Posterior cingulate gyrus (tissue), 11 donors: ENCODE data around the gene PPP1R3G.

Source experiments
- DNase-seq, 10 donors: peaks; one replicate each; pipeline versions ENCODE4 v3.0.0 to v3.0.0-alpha.2; 2020 to 2021; ENCODE audit warnings: mixed read lengths in 3 of 10
- intact Hi-C: fragments of 100-400 bp; cut with DNase I; formaldehyde crosslinking; loops from one replicate; pipeline ENCODE4 v1.15.1; 2023

The PPP1R3G gene

GRCh38 chr6:5090603-5091002 lies 5.5 kb downstream of the PPP1R3G start:
- DNase-seq = peak in 1 of 10 donors; percentile 22
- intact Hi-C loops = no loop called here

DNA sequence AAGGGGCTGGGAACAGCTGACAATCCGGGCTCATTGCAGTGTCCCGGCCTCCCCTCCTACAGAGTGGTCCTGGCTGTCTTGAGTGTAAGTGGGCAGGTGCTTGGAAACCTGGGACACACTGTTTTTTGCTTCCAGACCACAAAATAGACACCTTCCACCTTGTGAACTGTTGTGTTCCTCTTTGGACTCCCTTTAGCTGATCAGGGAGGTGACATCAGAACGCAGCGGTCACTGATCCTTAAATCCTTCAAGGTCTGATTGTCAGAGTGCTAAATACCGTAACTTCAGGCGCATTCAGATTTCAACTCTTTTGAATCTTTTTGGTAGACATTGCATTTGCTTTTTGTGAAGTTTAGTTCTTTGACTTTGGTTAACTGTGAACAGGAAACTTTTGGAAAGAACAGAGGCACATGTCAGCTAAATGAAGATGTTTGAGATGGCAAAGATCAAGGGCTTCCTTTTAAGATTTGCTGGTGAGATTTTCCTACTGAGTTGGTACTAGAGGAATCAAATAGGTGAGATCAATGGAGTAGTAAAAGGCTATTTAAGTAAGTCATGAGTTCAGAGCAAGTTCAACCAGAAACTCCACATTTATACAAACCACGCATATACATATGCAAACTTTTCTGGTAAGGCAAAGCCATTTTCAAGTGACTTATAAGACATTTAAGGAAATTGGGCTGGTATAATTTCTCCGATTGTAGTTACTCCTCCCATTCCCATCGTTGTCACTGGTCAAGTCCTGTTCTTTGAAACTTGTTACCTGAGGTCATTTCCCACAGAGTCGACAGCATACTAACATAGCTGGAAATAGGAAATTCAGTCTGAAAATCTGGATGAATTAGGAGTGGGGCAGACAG lies 6.3 kb downstream of the PPP1R3G start:
- intact Hi-C loops = no loop called here

GRCh38 chr6:5093231-5094015 lies 8.3 kb downstream of the PPP1R3G start:
- peak in 1 of 10 donors; percentile 70 for DNase-seq

More for the DNA sequence above, 6.3 kb downstream of the PPP1R3G start:
- peak in 1 of 10 donors; percentile 38 for DNase-seq

DNA sequence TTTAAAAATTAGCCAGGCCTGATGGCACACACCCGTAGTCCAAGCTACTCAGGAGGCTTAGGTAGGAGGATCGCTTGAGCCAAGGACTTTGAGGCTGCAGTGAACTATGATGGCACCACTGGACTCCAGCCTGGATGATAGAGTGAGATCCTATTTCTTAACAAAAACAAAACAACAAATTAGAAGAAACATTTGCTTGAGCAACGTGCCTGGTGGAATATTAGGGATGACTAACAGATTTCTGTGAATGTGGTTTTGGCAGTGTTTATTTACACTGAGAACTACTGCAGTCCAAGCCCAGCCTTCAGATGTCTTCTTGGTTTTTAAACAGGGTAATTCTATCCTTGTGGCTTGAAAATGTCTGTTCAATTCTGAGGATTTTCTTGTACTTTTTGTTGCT lies 9.2 kb downstream of the PPP1R3G start:
- intact Hi-C loops = no loop called here
- DNase-seq = no peak

More at GRCh38 chr6:5093231-5094015, 8.3 kb downstream of the PPP1R3G start:
- intact Hi-C loops = no loop called here

- peak in 1 of 10 donors; percentile 12 for DNase-seq
- intact Hi-C loops = no loop called here
Measured at GRCh38 chr6:5095236-5095635, 10.1 kb downstream of the PPP1R3G start.

- DNase-seq = no peak
- intact Hi-C loops = no loop called here
Measured at GRCh38 chr6:5096482-5096881, 11.3 kb downstream of the PPP1R3G start.

DNA sequence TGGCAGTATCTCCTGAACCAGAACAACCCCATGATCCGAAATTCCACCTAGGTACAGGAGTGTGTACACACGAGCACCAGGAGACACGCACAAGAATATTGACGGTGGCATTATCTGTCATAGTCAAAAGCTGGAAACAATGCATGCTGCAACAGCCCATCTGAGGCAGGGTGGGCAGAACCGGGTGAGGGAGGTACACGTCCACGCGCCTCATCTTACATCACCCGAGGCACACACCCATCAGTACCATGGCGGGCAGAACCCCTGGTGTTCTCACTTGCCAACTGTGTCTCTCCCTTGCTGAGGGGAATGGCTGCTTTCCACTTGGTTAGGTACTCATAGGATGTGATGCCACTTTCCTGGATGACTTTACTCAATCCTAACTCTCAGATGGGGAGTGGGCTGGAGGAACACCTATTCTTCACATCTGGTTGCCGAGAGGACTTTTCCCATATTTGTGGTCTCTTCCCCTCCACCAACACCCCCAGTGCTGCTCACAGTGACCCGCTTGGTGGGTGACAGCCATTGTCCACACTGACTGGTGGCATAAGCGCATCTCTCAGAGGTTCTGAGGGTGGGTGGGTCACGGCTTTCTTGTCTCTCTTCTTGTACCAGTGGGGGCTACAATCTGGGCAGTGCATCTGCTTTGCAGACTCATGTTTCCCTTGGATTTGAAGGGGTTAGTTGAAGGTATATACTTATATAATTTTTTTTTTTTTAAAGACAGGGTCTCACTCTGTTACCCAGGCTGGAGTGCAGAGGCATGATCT lies 13.5 kb downstream of the PPP1R3G start:
- peak in 1 of 10 donors; percentile 42 for DNase-seq
- intact Hi-C loops = no loop called here

DNA sequence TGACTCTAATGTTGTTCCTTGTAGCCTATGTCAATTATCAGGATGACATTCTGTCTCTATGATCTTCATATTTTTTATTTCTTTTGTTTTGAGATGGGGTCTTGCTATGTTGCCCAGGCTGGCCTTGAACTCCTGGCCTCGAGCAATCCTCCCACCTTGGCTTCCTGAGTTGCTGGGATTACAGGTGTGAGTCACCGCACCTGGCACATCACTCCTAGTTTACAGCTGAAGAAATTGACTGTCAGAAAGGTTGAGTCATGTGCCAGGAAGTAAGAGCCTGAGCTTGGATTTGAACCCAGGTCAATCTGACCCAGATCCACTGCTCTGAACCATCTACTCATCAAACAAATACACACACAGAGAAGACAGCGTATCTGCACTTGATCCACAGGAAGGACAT lies 14.4 kb downstream of the PPP1R3G start:
- intact Hi-C loops = no loop called here
- no peak for DNase-seq

DNA sequence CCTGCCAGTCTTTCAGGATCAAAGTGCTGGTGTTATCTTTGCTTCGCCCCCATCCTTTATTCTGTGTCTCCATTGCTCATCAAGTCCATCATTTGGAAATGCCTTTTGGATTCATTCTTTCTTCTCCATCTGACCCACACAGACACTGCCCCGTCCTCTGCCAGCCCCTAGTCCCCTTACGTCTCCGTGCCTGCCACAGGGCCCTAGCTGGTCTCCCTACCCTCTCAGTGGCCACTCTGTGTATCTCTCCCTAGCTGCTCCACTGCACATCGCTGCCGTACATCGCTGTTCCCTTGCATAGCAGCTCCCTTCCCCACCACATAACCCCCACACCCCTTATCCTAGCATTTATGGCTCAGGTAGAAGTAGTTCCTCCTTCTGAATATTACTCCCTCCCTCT lies 15.7 kb downstream of the PPP1R3G start:
- intact Hi-C loops = no loop called here
- peak in 1 of 10 donors; percentile 52 for DNase-seq

GRCh38 chr6:5102267-5102970 lies 17.3 kb downstream of the PPP1R3G start:
- intact Hi-C loops = no loop called here
- DNase-seq = peak in 1 of 10 donors; percentile 33

- intact Hi-C loops = no loop called here
- DNase-seq = peak in 1 of 10 donors; percentile 40
Measured at GRCh38 chr6:5103250-5103649, 18.1 kb downstream of the PPP1R3G start.

- intact Hi-C loops = no loop called here
- peak in 2 of 10 donors; percentile 11 to 20 for DNase-seq
Measured at GRCh38 chr6:5104667-5105066, 19.5 kb downstream of the PPP1R3G start.

DNA sequence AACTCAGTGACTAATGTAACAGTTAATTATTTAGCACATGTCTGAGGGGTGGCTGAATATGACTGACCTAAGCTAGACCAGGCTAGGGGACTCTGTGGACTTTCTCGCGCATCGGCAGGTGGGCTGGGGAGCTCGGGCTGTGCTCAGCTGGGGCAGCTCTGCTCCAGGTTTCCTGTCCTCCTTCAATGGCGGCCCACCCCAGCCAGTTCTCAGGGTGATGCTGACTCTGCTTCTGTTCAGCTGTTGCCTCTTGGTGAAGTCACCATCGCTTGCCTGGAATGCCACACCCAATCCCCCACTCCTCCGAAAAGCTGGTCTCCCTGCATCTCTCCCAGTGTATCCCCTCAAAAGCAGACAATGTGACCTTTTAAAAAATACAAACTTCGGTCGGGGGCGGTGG lies 20.0 kb downstream of the PPP1R3G start:
- intact Hi-C loops = no loop called here
- peak in 2 of 10 donors; percentile 58 to 73 for DNase-seq

- intact Hi-C loops = no loop called here
- peak in 2 of 10 donors; percentile 17 to 61 for DNase-seq
Measured at GRCh38 chr6:5107341-5107740, 22.2 kb downstream of the PPP1R3G start.

DNA sequence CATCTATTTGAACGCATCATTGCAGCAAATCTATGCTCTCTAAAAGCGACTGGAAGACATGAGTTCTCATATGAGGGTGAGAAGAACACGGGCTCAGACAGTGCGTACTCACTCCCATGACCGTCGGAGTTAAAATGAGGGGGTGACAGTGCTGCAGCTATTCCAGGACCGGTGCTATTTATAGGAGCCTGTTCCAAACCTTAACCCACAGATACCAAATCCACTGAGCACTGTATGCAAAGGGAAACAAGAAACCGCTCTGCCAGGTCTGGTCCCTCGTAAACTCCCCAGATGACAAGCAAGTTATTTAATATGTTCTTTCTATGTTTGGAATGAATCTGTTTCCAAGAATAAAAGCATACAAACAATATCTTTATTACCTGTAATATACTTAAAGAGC lies 22.9 kb downstream of the PPP1R3G start:
- intact Hi-C loops = no loop called here

GRCh38 chr6:5108536-5109150 lies 23.5 kb downstream of the PPP1R3G start:
- intact Hi-C loops = no loop called here
- DNase-seq = peak in 1 of 10 donors; percentile 77

More for the DNA sequence above, 22.9 kb downstream of the PPP1R3G start:
- DNase-seq = peak in 3 of 10 donors; percentile 25 to 89 (median 42)

DNA sequence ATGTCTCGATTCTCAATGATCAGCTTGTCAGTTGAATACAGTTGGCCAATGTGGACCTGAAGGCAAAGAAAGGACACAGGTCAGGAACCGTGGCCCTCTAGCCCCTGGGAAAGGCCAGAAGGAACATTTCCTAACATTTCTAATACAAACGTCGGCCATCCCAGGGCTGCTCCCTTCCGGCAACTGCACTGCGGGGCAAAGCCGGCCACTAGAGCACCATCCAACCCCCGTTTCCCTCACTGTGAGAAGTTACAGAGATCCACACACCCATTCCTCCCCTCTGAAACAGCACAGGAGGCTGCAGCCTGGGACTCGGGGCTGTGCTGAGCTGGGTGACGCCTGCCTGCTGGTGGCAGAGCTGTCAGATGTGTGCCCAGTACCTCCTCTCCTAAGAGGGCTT lies 24.3 kb downstream of the PPP1R3G start:
- intact Hi-C loops = no loop called here
- DNase-seq = no peak

GRCh38 chr6:5110246-5110645 lies 25.1 kb downstream of the PPP1R3G start:
- intact Hi-C loops = no loop called here
- peak in 1 of 10 donors; percentile 46 for DNase-seq

DNA sequence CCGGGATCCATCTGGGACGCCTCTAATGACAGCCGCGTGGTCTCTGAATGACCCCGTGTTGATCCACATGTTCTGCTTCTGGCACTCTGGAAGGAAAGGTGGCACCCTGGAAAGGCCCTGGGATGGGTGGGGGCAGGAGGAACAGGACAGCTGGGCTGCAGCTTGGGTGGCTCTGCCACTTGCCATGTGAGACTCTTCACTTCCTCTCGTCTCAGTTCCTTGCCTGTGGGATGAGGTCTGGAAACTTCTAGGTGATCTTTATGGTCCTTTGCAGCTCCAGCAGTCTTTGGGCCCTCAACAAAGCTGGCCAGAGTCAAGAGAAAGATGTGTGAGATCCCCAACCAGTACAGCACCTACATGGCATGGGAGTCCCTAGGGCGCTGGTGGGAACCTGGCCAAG lies 26.5 kb downstream of the PPP1R3G start:
- intact Hi-C loops = no loop called here
- DNase-seq = peak in 1 of 10 donors; percentile 19
